Measurements from ENCODE around the gene SLC26A5.

Gene SLC26A5

GRCh38 chr7:103474956-103475355, 28.9 kb upstream of the SLC26A5 start:
- no peak overlapping the region for H3K4me3 ChIP-seq (ENCODE audit: low read length)
- no peak overlapping the region for H3K4me2 ChIP-seq (ENCODE audit: low read length)
- no peaks in the 10 kb centered on the region for H3K79me2 ChIP-seq (ENCODE audit: control insufficient read depth, low read length)
- TF ChIP-seq CTCF (IDR thresholded peaks at IDR 0.05; ENCODE audit: low read depth, low read length, poor library complexity, severe bottlenecking) (no peak), EZH2phosphoT487 (IDR thresholded peaks at IDR 0.05; ENCODE audit: borderline replicate concordance, low read length) (no peak)
- no peaks in the 10 kb centered on the region for H3K9me2 ChIP-seq (replicated peaks; ENCODE audit: control insufficient read depth, low read length)
- H4K20me1 ChIP-seq (ENCODE audit: control insufficient read depth, insufficient read depth, low read depth, low read length), result no peaks in the 10 kb centered on the region
- no peaks in the 10 kb centered on the region for H3F3A ChIP-seq (ENCODE audit: control insufficient read depth, insufficient read depth)
- peaks cover 32% of the 10 kb centered on the region for H3K27me3 ChIP-seq (ENCODE audit: control insufficient read depth, low read length)
- H3K9me3 ChIP-seq (ENCODE audit: control insufficient read depth, insufficient read depth, low read length), result no peaks in the 10 kb centered on the region
- H3K36me3 ChIP-seq (ENCODE audit: control insufficient read depth, low read length), result no peaks in the 10 kb centered on the region
- no peaks in the 10 kb centered on the region for H3K4me1 ChIP-seq (ENCODE audit: control insufficient read depth, low read length)
- no peak overlapping the region for H3K27ac ChIP-seq (ENCODE audit: low read depth, low read length)

GRCh38 chr7:103469095-103469948, 23.3 kb upstream of the SLC26A5 start:
- Histone ChIP-seq H3K27ac (ENCODE audit: low read depth, low read length) (no peak overlapping the region), H3K4me1 (ENCODE audit: control insufficient read depth, low read length) (no peaks in the 10 kb centered on the region), H3K27me3 (ENCODE audit: control insufficient read depth, low read length) (peaks cover 25% of the 10 kb centered on the region), H4K20me1 (ENCODE audit: control insufficient read depth, insufficient read depth, low read depth, low read length) (no peaks in the 10 kb centered on the region), H3K79me2 (ENCODE audit: control insufficient read depth, low read length) (no peaks in the 10 kb centered on the region), H3K36me3 (ENCODE audit: control insufficient read depth, low read length) (no peaks in the 10 kb centered on the region), H3K4me2 (ENCODE audit: low read length) (no peak overlapping the region), H3F3A (ENCODE audit: control insufficient read depth, insufficient read depth) (no peaks in the 10 kb centered on the region), H3K9me3 (ENCODE audit: control insufficient read depth, insufficient read depth, low read length) (no peaks in the 10 kb centered on the region), H3K9me2 (replicated peaks; ENCODE audit: control insufficient read depth, low read length) (no peaks in the 10 kb centered on the region), H3K4me3 (ENCODE audit: low read length) (no peak overlapping the region)
- no peak for TF ChIP-seq CTCF (IDR thresholded peaks at IDR 0.05; ENCODE audit: low read depth, low read length, poor library complexity, severe bottlenecking)
- no peak for TF ChIP-seq EZH2phosphoT487 (IDR thresholded peaks at IDR 0.05; ENCODE audit: borderline replicate concordance, low read length)

DNA sequence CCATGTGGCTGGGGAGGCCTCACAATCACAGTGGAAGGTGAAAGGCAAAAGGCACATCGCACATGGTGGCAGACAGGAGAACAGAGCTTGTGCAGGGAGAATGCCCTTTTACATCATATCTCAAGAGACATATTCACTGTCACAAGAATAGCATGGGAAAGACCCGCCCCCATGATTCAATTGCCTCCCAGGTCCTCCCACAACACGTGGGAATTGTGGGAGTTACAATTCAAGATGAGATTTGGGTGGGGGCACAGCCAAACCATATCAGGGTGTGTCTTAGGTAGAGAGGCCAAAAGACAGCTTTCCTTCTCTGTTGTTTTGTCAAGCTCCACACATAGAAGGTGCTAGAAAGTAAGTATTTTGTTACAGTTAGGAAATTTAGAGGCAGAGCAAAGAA, 20.8 kb upstream of the SLC26A5 start:
- no peaks in the 10 kb centered on the region for H3K79me2 ChIP-seq (ENCODE audit: control insufficient read depth, low read length)
- no peak overlapping the region for H3K4me2 ChIP-seq (ENCODE audit: low read length)
- H3K36me3 ChIP-seq (ENCODE audit: control insufficient read depth, low read length), result no peaks in the 10 kb centered on the region
- no peaks in the 10 kb centered on the region for H4K20me1 ChIP-seq (ENCODE audit: control insufficient read depth, insufficient read depth, low read depth, low read length)
- no peaks in the 10 kb centered on the region for H3K4me1 ChIP-seq (ENCODE audit: control insufficient read depth, low read length)
- H3K4me3 ChIP-seq (ENCODE audit: low read length), result no peak overlapping the region
- H3F3A ChIP-seq (ENCODE audit: control insufficient read depth, insufficient read depth), result no peaks in the 10 kb centered on the region
- H3K27me3 ChIP-seq (ENCODE audit: control insufficient read depth, low read length), result peaks cover 11% of the 10 kb centered on the region
- no peaks in the 10 kb centered on the region for H3K9me2 ChIP-seq (replicated peaks; ENCODE audit: control insufficient read depth, low read length)
- H3K27ac ChIP-seq (ENCODE audit: low read depth, low read length), result no peak overlapping the region
- TF ChIP-seq CTCF (IDR thresholded peaks at IDR 0.05; ENCODE audit: low read depth, low read length, poor library complexity, severe bottlenecking) (no peak), EZH2phosphoT487 (IDR thresholded peaks at IDR 0.05; ENCODE audit: borderline replicate concordance, low read length) (no peak)
- no peaks in the 10 kb centered on the region for H3K9me3 ChIP-seq (ENCODE audit: control insufficient read depth, insufficient read depth, low read length)

Measured in DOHH2 (cell line).